Vagina (tissue), 2 donors: ENCODE data around the gene ARID3A.

ENCODE experiments used
- CTCF ChIP-seq, 3 experiments: fragments of 450-650 bp in 2 of 3; fragments of 200-600 bp in 1 of 3; sonication (generic) in 1 of 3; IDR thresholded peaks; one replicate each; pipeline ENCODE4 v1.5.1; 2017 to 2019; ENCODE audit warnings: antibody characterized with exemption in 3 of 3, mild to moderate bottlenecking in 2 of 3, moderate library complexity in 2 of 3
- POLR2A ChIP-seq, 2 donors: fragments of 450-650 bp; IDR thresholded peaks; one replicate each; pipeline ENCODE4 v1.6.1; 2017; ENCODE audit warnings: antibody characterized with exemption in 2 of 2, mild to moderate bottlenecking in 2 of 2, moderate library complexity in 2 of 2
- POLR2AphosphoS5 ChIP-seq, 2 donors: sonication (generic); formaldehyde crosslinking; IDR thresholded peaks; one replicate each; pipeline ENCODE4 v1.9.0; 2017; ENCODE audit warnings: antibody characterized with exemption in 2 of 2, mild to moderate bottlenecking in 2 of 2, low read depth in 1 of 2; ENCODE audit not compliant: insufficient read depth in 1 of 2

GRCh38 chr19:919199-920050, 6.4 kb upstream of the ARID3A start:
- TF ChIP-seq CTCF (IDR thresholded peaks at IDR 0.05) (no peak), POLR2A (IDR thresholded peaks at IDR 0.05) (no peak), POLR2AphosphoS5 (IDR thresholded peaks at IDR 0.05; ENCODE audit: insufficient read depth in 1 of 2, low read depth in 1 of 2) (no peak)
